WTC11 (cell line): ENCODE results near the gene OXNAD1. TPM values are rescaled to one million over a fixed set of nuclear protein-coding genes. Genes with fewer than 3 reads are reported as not detected.

Experiments used
- ATAC-seq: fragments of 200-7000 bp; cut with Tn5 transposase; 2 replicates; pipeline ENCODE4 v1.10.0; 2021; ENCODE audit warnings: mild to moderate bottlenecking, moderate library complexity
- CTCF ChIA-PET: fragments of 300-600 bp; sonication (Branson Sonifier 250); formaldehyde crosslinking; loops from one replicate; lab custom pipeline; 2021; ENCODE audit warnings: antibody characterized with exemption; lab: Charles Lee
- POLR2A ChIA-PET: fragments of 350-600 bp; sonication (Branson Sonifier 250); formaldehyde crosslinking; loops from one replicate; lab custom pipeline; 2021; ENCODE audit warnings: antibody characterized with exemption; lab: Charles Lee
- DNase-seq: peaks from one replicate; pipeline ENCODE4 v3.0.0; 2021; ENCODE audit warnings: low spot score
- H3K27ac Mint-ChIP-seq: 2 replicates; pipeline ENCODE4 v1.8.0; 2021; ENCODE audit warnings: mixed read lengths
- H3K27me3 Mint-ChIP-seq: 2 replicates; pipeline ENCODE4 v1.8.0; 2021; ENCODE audit warnings: low read depth, mild to moderate bottlenecking, moderate library complexity, mixed read lengths
- H3K36me3 Mint-ChIP-seq: 2 replicates; pipeline ENCODE4 v1.8.0; 2021; ENCODE audit warnings: mixed read lengths
- H3K4me1 Mint-ChIP-seq: 2 replicates; pipeline ENCODE4 v1.8.0; 2022; ENCODE audit warnings: mixed read lengths
- H3K4me3 Mint-ChIP-seq: 2 replicates; pipeline ENCODE4 v1.8.0; 2021; ENCODE audit warnings: mild to moderate bottlenecking, moderate library complexity, mixed read lengths
- H3K9me3 Mint-ChIP-seq: 2 replicates; pipeline ENCODE4 v1.8.0; 2021; ENCODE audit warnings: mixed read lengths
- AFF4 ChIP-seq: sonication (generic); formaldehyde crosslinking; IDR thresholded peaks from 2 replicates; pipeline ENCODE4 v1.8.1; 2023; ENCODE audit warnings: mild to moderate bottlenecking, missing genetic modification reagents, borderline replicate concordance
- ATF3 ChIP-seq: sonication (generic); formaldehyde crosslinking; conservative IDR thresholded peaks from 2 replicates; pipeline ENCODE4 v1.8.1; 2022; ENCODE audit warnings: mild to moderate bottlenecking, missing genetic modification reagents
- ATF6 ChIP-seq: sonication (generic); formaldehyde crosslinking; IDR thresholded peaks from 2 replicates; pipeline ENCODE4 v1.8.1; 2023; ENCODE audit warnings: mild to moderate bottlenecking, missing genetic modification reagents
- E2F1 ChIP-seq: sonication (generic); formaldehyde crosslinking; IDR thresholded peaks from 2 replicates; pipeline ENCODE4 v1.8.0; 2022; ENCODE audit warnings: mild to moderate bottlenecking, missing genetic modification reagents
- ELF4 ChIP-seq: sonication (generic); formaldehyde crosslinking; IDR thresholded peaks from 2 replicates; pipeline ENCODE4 v1.8.1; 2022; ENCODE audit warnings: low read depth, mild to moderate bottlenecking, moderate library complexity, missing genetic modification reagents
- ESRRA ChIP-seq: sonication (generic); formaldehyde crosslinking; IDR thresholded peaks from 2 replicates; pipeline ENCODE4 v1.8.1; 2022; ENCODE audit warnings: mild to moderate bottlenecking, missing genetic modification reagents, borderline replicate concordance
- ETV6 ChIP-seq: sonication (generic); formaldehyde crosslinking; IDR thresholded peaks from 2 replicates; pipeline ENCODE4 v1.8.1; 2022; ENCODE audit warnings: mild to moderate bottlenecking, missing genetic modification reagents
- FOXJ3 ChIP-seq: sonication (generic); formaldehyde crosslinking; IDR thresholded peaks from 2 replicates; pipeline ENCODE4 v1.9.0; 2021; ENCODE audit warnings: missing genetic modification reagents, mild to moderate bottlenecking, borderline replicate concordance
- FOXP4 ChIP-seq: sonication (generic); formaldehyde crosslinking; IDR thresholded peaks from 2 replicates; pipeline ENCODE4 v1.8.0; 2022; ENCODE audit warnings: mild to moderate bottlenecking, missing genetic modification reagents
- GABPB1 ChIP-seq: sonication (generic); formaldehyde crosslinking; IDR thresholded peaks from 2 replicates; pipeline ENCODE4 v1.8.1; 2023; ENCODE audit warnings: mild to moderate bottlenecking, missing genetic modification reagents
- NFATC4 ChIP-seq: fragments of 250-450 bp; sonication (Bioruptor Pico); IDR thresholded peaks from 2 replicates; pipeline ENCODE4 v1.9.0; 2021; ENCODE audit warnings: mild to moderate bottlenecking
- NR3C1 ChIP-seq: sonication (generic); formaldehyde crosslinking; conservative IDR thresholded peaks from 2 replicates; pipeline ENCODE4 v1.8.1; 2023; ENCODE audit warnings: low read depth, mild to moderate bottlenecking, missing genetic modification reagents
- SMAD4 ChIP-seq: sonication (generic); formaldehyde crosslinking; IDR thresholded peaks from 2 replicates; pipeline ENCODE4 v1.8.0; 2022; ENCODE audit warnings: mild to moderate bottlenecking, missing genetic modification reagents
- ZBTB21 ChIP-seq: sonication (generic); formaldehyde crosslinking; IDR thresholded peaks from 2 replicates; pipeline ENCODE4 v1.8.1; 2023; ENCODE audit warnings: mild to moderate bottlenecking, missing genetic modification reagents, borderline replicate concordance
- ZBTB43 ChIP-seq: sonication (generic); formaldehyde crosslinking; IDR thresholded peaks from 2 replicates; pipeline ENCODE4 v1.8.1; 2023; ENCODE audit warnings: mild to moderate bottlenecking, missing genetic modification reagents
- ZNF121 ChIP-seq: sonication (generic); formaldehyde crosslinking; IDR thresholded peaks from 2 replicates; pipeline ENCODE4 v1.8.0; 2023; ENCODE audit warnings: missing genetic modification reagents
- ZNF219 ChIP-seq: sonication (generic); formaldehyde crosslinking; IDR thresholded peaks from 2 replicates; pipeline ENCODE4 v1.8.0; 2023; ENCODE audit warnings: missing genetic modification reagents, mild to moderate bottlenecking, borderline replicate concordance
- ZNF281 ChIP-seq: sonication (generic); formaldehyde crosslinking; IDR thresholded peaks from 2 replicates; pipeline ENCODE4 v1.8.0; 2023; ENCODE audit warnings: mild to moderate bottlenecking, missing genetic modification reagents
- ZNF396 ChIP-seq: fragments of 250-450 bp; sonication (Bioruptor Pico); IDR thresholded peaks from 2 replicates; pipeline ENCODE4 v1.8.0; 2021; ENCODE audit warnings: mild to moderate bottlenecking, moderate library complexity, borderline replicate concordance
- total RNA-seq: library from RNA; stranded (reverse); gene quantifications from 3 replicates; pipeline ENCODE4 v1.2.3, GENCODE V29; 2021

OXNAD1 gene
- total RNA-seq, 1 experiment from 2014 or later, result 21.7 TPM

- TF ChIP-seq ZNF281 (CRISPR knock-in tag) (no peak), ELF4 (CRISPR knock-in tag) (no peak), ATF6 (CRISPR knock-in tag) (no peak), GABPB1 (CRISPR knock-in tag) (no peak), ESRRA (no peak), NFATC4 (CRISPR knock-in tag) (no peak)
These were observed 81.5 kb downstream of the OXNAD1 start (continued) for GRCh38 chr3:16346413-16347081.

GRCh38 chr3:16347548-16347947 lies 82.5 kb downstream of the OXNAD1 start:
- TF ChIP-seq ZBTB43 (no peak), ZBTB21 (CRISPR knock-in tag) (no peak), SMAD4 (no peak), ATF3 (no peak), ZNF121 (CRISPR knock-in tag) (no peak), ZNF219 (CRISPR knock-in tag) (no peak), FOXJ3 (no peak), E2F1 (CRISPR knock-in tag) (no peak), ZNF396 (CRISPR knock-in tag) (no peak), FOXP4 (no peak), NR3C1 (CRISPR knock-in tag) (no peak), NFATC4 (CRISPR knock-in tag) (no peak), ETV6 (no peak), AFF4 (CRISPR knock-in tag) (no peak)
- no peak for ATAC-seq
- CTCF ChIA-PET, result interaction anchor here (1.3 kb wide), 1 partner anchor 27 kb away, joined by 4 read pairs; no protein-coding TSS in a partner anchor
- no peak overlapping the region for H3K4me3 Mint-ChIP-seq
- DNase-seq, result no peak
- H3K27ac Mint-ChIP-seq, result no peak overlapping the region
- peaks cover 14% of the 10 kb centered on the region for H3K36me3 Mint-ChIP-seq
- H3K9me3 Mint-ChIP-seq, result peaks cover 6% of the 10 kb centered on the region; the same call in 1 of the 2 replicates
- H3K4me1 Mint-ChIP-seq, result peaks cover 40% of the 10 kb centered on the region
- POLR2A ChIA-PET, result no interaction called here
- peaks cover 6% of the 10 kb centered on the region; the same call in 1 of the 2 replicates for H3K27me3 Mint-ChIP-seq
